Keratinocyte (primary cell): Measurements from ENCODE around the gene COA8. TPM values are rescaled to one million over a fixed set of nuclear protein-coding genes. Genes with fewer than 3 reads are reported as not detected.
A peak's percentile ranks its signal among the peaks of the same experiment; 100 is the strongest.

Source experiments
- DNase-seq: peaks from one replicate; pipeline ENCODE4 v3.0.0-alpha.2; 2011; ENCODE audit warnings: low read depth, missing footprints, low spot score
- FAIRE-seq: peaks from 2 replicates; lab custom pipeline; 2011; peaks lifted over from hg19 to GRCh38; lab: Jason Lieb, UNC
- H2AFZ ChIP-seq: 2 replicates; pipeline ENCODE4 v1.6.0; 2012; ENCODE audit warnings: low read length, control low read depth, inconsistent platforms; ENCODE audit not compliant: control insufficient read depth
- H3K27ac ChIP-seq: 2 replicates; pipeline ENCODE4 v1.5.1; 2011; ENCODE audit warnings: low read length; ENCODE audit not compliant: control insufficient read depth, insufficient read depth
- H3K27me3 ChIP-seq: 3 replicates; pipeline ENCODE4 v1.6.0; 2011; ENCODE audit warnings: low read length; ENCODE audit not compliant: control insufficient read depth, insufficient read depth; ENCODE audit errors: extremely low read depth
- H3K36me3 ChIP-seq, 2 experiments: 2 replicates in 1 of 2; 3 replicates in 1 of 2; pipeline ENCODE4 v1.5.1; 2011; ENCODE audit warnings: low read length in 2 of 2, mild to moderate bottlenecking in 1 of 2; ENCODE audit not compliant: control insufficient read depth in 2 of 2, insufficient read depth in 2 of 2; ENCODE audit errors: extremely low read depth in 1 of 2
- H3K4me1 ChIP-seq: 3 replicates; pipeline ENCODE4 v1.5.1; 2011; ENCODE audit warnings: low read length; ENCODE audit not compliant: control insufficient read depth, insufficient read depth; ENCODE audit errors: extremely low read depth
- H3K4me2 ChIP-seq: 3 replicates; pipeline ENCODE4 v1.6.0; 2011; ENCODE audit warnings: low read depth, low read length; ENCODE audit not compliant: control insufficient read depth, insufficient read depth; ENCODE audit errors: extremely low read depth
- H3K4me3 ChIP-seq, 3 experiments: fragments of 200-600 bp in 1 of 3; sonication (generic) in 1 of 3; 2 replicates in 2 of 3; 3 replicates in 1 of 3; pipeline ENCODE4 v1.5.1; 2011 to 2016; ENCODE audit warnings: low read length in 3 of 3, mild to moderate bottlenecking in 3 of 3, control low read depth in 2 of 3, inconsistent platforms in 1 of 3, low read depth in 1 of 3, mixed read lengths in 1 of 3, mixed run types in 1 of 3, moderate library complexity in 1 of 3; ENCODE audit not compliant: control insufficient read depth in 2 of 3, insufficient read depth in 2 of 3; ENCODE audit errors: extremely low read depth in 1 of 3
- H3K79me2 ChIP-seq: 2 replicates; pipeline ENCODE4 v1.6.0; 2012; ENCODE audit warnings: low read length; ENCODE audit not compliant: control insufficient read depth, insufficient read depth
- H3K9ac ChIP-seq: 3 replicates; pipeline ENCODE4 v1.6.0; 2011; ENCODE audit warnings: low read length; ENCODE audit not compliant: control insufficient read depth, insufficient read depth; ENCODE audit errors: extremely low read depth
- H3K9me1 ChIP-seq: 3 replicates; pipeline ENCODE4 v1.6.0; 2011; ENCODE audit warnings: low read length; ENCODE audit not compliant: control insufficient read depth, insufficient read depth; ENCODE audit errors: extremely low read depth
- H3K9me3 ChIP-seq: 2 replicates; pipeline ENCODE4 v1.5.1; 2012; ENCODE audit warnings: low read depth, low read length; ENCODE audit not compliant: control insufficient read depth
- H4K20me1 ChIP-seq: 3 replicates; pipeline ENCODE4 v1.6.0; 2011; ENCODE audit warnings: low read length; ENCODE audit not compliant: control insufficient read depth, insufficient read depth; ENCODE audit errors: extremely low read depth
- CTCF ChIP-seq, 3 experiments: IDR thresholded peaks in 1 of 3; conservative IDR thresholded peaks in 1 of 3; optimal IDR thresholded peaks in 1 of 3; 2 replicates in 2 of 3; 3 replicates in 1 of 3; pipeline versions ENCODE3 to v1.5.1; 2011; ENCODE audit warnings: low read length in 3 of 3, mild to moderate bottlenecking in 3 of 3, moderate library complexity in 2 of 3, control low read depth in 1 of 3, inconsistent platforms in 1 of 3; ENCODE audit not compliant: insufficient read depth in 2 of 3; ENCODE audit errors: extremely low read depth in 1 of 3
- EZH2 ChIP-seq: IDR thresholded peaks from one replicate; pipeline ENCODE4 v1.6.1; 2012; ENCODE audit warnings: inconsistent platforms, mild to moderate bottlenecking, low read length, moderate library complexity
- dilution Hi-C: fragments of 300-500 bp; cut with MboI; formaldehyde crosslinking; loops from one replicate; pipeline ENCODE4 v1.7.0; 2020; ENCODE audit warnings: low sequenced_read_pairs; ENCODE audit not compliant: extremely low pct_ligation_motif_present
- polyA plus RNA-seq, 5 experiments: library from polyadenylated mRNA; depleted of rRNA in 3 of 5; stranded (reverse) in 3 of 5; stranded (forward) in 1 of 5; unstranded in 1 of 5; fragments of >200 nt; gene quantifications; 1 replicate in 1 of 5; 2 replicates in 3 of 5; 3 replicates in 1 of 5; pipeline versions ENCODE4 v1.2.1 to v1.2.3, GENCODE V29; 2011 to 2012; ENCODE audit warnings: missing spikeins in 2 of 5, low read depth in 1 of 5, low replicate concordance in 1 of 5

COA8 gene
- polyA plus RNA-seq, 1 donor (not counting 4 experiments of a cell fraction or from before 2014, with no cell fraction given): 24.8 TPM

GRCh38 chr14:103611215-103611614 is 48.5 kb downstream of the COA8 start:
- no peak for FAIRE-seq
- no peak overlapping the region for H3K27ac ChIP-seq
- H3K9me1 ChIP-seq: no peaks in the 10 kb centered on the region
- dilution Hi-C loops: no loop called here
- no peak for TF ChIP-seq EZH2
- TF ChIP-seq CTCF (optimal IDR thresholded peaks at IDR 0.05 in 1 of 3, IDR thresholded peaks at IDR 0.05 in 1 of 3, conservative IDR thresholded peaks at IDR 0.05 in 1 of 3; ENCODE audit: extremely low read depth in 1 of 3, insufficient read depth in 2 of 3, low read length in 3 of 3): no peak
- peaks cover 4% of the 10 kb centered on the region for H3K27me3 ChIP-seq
- H3K9ac ChIP-seq: no peak overlapping the region
- DNase-seq: no peak
- no peak overlapping the region for H3K4me2 ChIP-seq
- no peaks in the 10 kb centered on the region for H4K20me1 ChIP-seq
- H3K4me1 ChIP-seq: peaks cover 5% of the 10 kb centered on the region
- H3K36me3 ChIP-seq: no peaks in the 10 kb centered on the region
- peaks cover 5% of the 10 kb centered on the region for H3K9me3 ChIP-seq
- H3K4me3 ChIP-seq: no peak overlapping the region
- H2AFZ ChIP-seq: no peak overlapping the region
- H3K79me2 ChIP-seq: no peaks in the 10 kb centered on the region

- no peak overlapping the region for H3K27ac ChIP-seq
- no peak overlapping the region for H2AFZ ChIP-seq
- H3K9me3 ChIP-seq: peaks cover 5% of the 10 kb centered on the region
- no peak overlapping the region for H3K9ac ChIP-seq
- no peaks in the 10 kb centered on the region for H3K4me1 ChIP-seq
- no peak overlapping the region for H3K4me3 ChIP-seq
- no peaks in the 10 kb centered on the region for H3K27me3 ChIP-seq
- FAIRE-seq (no peak), DNase-seq (no peak)
- TF ChIP-seq EZH2: no peak
- TF ChIP-seq CTCF (optimal IDR thresholded peaks at IDR 0.05 in 1 of 3, IDR thresholded peaks at IDR 0.05 in 1 of 3, conservative IDR thresholded peaks at IDR 0.05 in 1 of 3; ENCODE audit: extremely low read depth in 1 of 3, insufficient read depth in 2 of 3, low read length in 3 of 3): peak in 1 of 3 experiments; percentile 31
- H3K4me2 ChIP-seq: no peak overlapping the region
- no peaks in the 10 kb centered on the region for H3K36me3 ChIP-seq
- H4K20me1 ChIP-seq: no peaks in the 10 kb centered on the region
- no peaks in the 10 kb centered on the region for H3K9me1 ChIP-seq
- H3K79me2 ChIP-seq: no peaks in the 10 kb centered on the region
- dilution Hi-C loops: no loop called here
These were observed 50.8 kb downstream of the COA8 start for GRCh38 chr14:103613517-103613916.
